Jurkat, Clone E6-1 (cell line): ENCODE results near the gene JAK3.
"Not testable (repeated sequence)": the region's sequence is repeated elsewhere in the genome, so short reads cannot be mapped to it uniquely, and the experiment has no call there.

ENCODE experiments used
- DNase-seq: peaks from one replicate; pipeline ENCODE4 v3.0.0-alpha.2; 2011; ENCODE audit warnings: low read depth, low spot score
- H3K4me3 ChIP-seq: 2 replicates; pipeline ENCODE4 v1.5.1; 2011; ENCODE audit warnings: mild to moderate bottlenecking, low read length, control low read depth, moderate library complexity

JAK3 gene

DNA sequence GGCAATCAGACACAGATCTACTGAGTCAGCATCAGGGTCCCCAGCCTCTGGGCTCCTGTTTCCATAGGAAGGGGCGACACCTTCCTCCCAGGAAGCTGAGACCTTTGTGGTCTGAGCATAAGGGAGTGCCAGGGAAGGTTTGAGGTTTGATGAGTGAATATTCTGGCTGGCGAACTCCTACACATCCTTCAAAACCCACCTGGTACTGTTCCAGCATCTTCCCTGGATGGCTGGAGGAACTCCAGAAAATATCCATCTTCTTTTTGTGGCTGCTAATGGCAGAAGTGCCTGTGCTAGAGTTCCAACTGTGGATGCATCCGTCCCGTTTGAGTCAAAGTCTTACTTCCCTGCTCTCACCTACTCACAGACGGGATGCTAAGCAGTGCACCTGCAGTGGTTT is 35.7 kb downstream of the JAK3 start:
- DNase-seq, result no peak

DNA sequence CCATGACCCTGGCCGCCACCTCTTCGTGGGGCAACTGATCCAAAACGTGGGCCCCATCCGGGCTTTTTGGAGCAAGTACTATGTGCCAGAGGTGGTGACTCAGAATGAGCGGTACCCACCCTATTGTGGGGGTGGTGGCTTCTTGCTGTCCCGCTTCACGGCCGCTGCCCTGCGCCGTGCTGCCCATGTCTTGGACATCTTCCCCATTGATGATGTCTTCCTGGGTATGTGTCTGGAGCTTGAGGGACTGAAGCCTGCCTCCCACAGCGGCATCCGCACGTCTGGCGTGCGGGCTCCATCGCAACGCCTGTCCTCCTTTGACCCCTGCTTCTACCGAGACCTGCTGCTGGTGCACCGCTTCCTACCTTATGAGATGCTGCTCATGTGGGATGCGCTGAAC is 36.1 kb downstream of the JAK3 start:
- no peak for DNase-seq
- no peak overlapping the region for H3K4me3 ChIP-seq

More for the DNA sequence above, 35.7 kb downstream of the JAK3 start:
- no peak overlapping the region for H3K4me3 ChIP-seq

DNA sequence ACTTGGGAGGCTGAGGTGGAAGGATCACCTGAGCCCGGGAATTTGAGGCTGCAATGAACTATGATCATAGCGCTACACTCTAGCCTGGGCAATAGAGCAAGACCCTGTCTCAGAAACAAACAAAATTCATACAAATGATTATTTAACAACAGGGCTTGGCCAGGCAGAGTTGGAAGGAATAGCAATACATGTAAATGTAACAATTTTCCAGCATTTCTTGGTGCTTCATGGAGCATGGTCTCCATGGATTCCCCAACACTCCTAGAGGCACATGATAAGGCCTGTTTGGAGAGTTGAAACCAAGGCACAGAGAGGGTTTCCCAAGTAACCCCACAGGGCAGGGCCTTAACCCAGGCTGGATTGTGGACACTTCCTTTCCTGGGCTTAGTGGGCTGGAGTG is 36.7 kb downstream of the JAK3 start:
- DNase-seq, result no peak
- no peak overlapping the region for H3K4me3 ChIP-seq

DNA sequence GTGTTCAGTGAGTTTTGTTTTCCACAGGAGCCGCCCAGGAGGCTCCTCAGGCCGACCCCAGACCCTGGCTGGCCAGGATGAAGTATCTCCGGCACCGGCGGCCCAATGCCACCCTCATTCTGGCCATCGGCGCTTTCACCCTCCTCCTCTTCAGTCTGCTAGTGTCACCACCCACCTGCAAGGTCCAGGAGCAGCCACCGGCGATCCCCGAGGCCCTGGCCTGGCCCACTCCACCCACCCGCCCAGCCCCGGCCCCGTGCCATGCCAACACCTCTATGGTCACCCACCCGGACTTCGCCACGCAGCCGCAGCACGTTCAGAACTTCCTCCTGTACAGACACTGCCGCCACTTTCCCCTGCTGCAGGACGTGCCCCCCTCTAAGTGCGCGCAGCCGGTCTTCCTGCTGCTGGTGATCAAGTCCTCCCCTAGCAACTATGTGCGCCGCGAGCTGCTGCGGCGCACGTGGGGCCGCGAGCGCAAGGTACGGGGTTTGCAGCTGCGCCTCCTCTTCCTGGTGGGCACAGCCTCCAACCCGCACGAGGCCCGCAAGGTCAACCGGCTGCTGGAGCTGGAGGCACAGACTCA is 40.0 kb downstream of the JAK3 start:
- H3K4me3 ChIP-seq, result no peak overlapping the region
- DNase-seq, result peak; percentile 39

DNA sequence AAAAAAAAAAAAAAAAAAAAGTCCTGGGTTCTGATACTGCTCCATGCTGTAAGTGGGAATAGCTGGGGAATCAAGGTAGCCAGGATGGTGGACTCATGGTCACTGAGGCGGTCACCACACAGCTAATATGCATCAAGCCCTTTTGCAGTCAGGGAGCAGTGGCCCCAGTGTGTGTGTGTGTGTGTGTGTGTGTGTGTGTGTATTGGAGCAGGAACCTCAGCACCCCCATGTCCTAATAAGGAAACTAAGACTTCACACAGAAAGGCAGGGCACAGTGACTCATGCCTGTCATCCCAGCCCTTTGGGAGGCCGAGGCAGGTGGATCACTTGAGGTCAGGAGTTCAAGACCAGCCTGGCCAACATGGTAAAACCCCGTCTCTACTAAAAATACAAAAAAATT is 40.8 kb downstream of the JAK3 start:
- DNase-seq, result no peak
- H3K4me3 ChIP-seq, result no peak overlapping the region

DNA sequence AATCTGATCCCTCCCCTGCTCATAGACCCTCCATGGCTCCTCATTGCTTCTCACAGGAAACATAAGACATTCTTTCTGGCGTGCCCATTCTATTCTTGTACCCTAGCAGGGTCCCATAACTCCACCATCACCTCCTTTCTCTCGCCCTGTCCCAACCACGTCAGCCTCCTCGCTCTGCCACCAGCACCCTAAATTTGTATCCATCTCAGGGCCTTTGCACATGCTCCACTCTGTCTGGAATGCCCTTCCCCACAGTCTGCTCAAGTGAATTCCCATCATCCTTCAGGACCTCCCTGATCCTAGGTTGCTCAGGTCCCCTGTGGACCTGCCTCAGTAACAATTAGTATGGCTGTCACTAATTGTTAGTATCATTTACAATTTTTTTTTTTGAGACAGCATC is 42.4 kb downstream of the JAK3 start:
- no peak overlapping the region for H3K4me3 ChIP-seq
- DNase-seq, result no peak

DNA sequence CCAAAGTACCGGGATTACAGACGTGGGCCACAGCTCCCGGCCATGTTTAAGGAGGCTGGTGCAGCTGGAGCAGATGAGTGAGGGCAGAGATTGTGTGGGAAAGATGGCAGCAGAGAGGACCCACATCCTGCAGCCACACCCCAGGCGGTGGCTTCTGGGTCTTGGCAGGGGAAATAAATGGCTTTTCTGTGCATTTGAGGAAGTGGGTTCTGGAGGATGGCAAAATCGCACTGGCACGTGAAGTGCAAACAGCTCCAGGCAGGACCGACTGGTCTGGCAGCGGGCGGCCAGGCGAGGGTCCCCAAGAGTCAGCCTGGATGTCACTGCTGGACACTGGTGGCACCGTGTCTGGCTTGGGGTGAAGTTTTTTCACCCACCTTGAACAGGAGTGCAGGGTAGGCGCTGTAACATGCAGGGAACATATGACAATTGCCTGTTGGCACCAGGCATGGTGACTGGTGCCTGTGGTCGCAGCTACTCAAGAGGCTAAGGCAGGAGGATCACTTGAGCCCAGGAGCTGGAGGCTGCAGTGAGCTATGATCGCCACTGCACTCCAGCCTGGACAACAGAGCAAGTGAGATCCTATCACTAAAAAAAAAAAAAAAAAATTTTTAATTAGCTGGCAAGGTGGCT is 44.4 kb downstream of the JAK3 start:
- H3K4me3 ChIP-seq, result peak overlapping the region; percentile 16
- peak; percentile 89 for DNase-seq

DNA sequence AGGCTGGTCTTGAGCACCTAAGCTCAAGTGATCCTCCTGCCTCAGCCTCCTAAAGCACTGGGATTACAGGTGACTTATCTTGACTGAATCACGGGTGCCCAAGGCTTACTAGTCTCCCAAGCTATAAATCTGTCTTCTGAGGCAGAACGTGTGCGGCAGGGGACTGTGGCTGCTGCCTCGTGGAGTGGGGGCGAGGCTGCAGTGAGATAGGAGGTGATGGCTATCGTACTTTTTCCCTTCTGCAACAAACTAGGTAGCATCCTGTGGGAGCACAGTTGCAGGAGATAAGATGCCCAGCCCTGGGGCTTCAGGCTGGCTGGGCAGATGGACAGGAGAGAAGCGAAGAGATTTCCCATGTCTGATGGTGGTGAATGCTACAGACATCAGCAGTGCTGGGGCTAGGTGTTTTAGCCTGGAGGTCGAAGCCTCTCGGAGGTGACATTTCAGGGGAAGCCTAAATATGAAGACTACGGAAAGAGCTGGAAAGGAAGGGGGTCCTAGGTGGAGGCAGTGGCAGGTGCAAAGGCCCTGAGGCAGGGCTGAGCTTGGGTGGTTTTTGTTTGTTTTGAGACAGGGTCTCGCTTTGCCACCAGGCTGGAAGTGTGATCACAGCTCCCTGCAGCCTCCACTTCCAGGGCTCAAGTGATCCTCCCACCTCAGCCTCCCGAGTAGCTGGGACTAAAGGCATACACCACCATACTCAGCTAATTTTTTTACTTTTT is 45.5 kb downstream of the JAK3 start:
- DNase-seq, result no peak
- H3K4me3 ChIP-seq, result no peak overlapping the region

DNA sequence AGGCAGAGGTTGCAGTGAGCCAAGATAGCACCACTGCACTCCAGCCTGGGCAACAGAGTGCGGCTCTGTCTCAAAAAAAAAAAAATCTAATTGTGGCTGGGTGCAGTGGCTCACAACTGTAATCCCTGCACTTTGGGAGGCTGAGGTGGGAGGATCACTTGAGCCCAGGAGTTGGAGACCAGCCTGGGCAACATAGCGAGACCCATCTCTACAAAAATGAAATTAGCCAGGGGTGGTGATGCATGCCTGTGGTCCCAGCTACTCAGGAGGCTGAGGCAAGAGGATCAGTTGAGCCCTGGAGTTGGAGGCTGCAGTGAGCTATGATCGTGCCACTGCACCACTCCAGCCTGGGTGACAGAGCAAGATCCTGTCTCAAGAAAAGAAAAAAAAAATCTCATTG is 49.2 kb downstream of the JAK3 start:
- not testable (repeated sequence) for H3K4me3 ChIP-seq, DNase-seq

DNA sequence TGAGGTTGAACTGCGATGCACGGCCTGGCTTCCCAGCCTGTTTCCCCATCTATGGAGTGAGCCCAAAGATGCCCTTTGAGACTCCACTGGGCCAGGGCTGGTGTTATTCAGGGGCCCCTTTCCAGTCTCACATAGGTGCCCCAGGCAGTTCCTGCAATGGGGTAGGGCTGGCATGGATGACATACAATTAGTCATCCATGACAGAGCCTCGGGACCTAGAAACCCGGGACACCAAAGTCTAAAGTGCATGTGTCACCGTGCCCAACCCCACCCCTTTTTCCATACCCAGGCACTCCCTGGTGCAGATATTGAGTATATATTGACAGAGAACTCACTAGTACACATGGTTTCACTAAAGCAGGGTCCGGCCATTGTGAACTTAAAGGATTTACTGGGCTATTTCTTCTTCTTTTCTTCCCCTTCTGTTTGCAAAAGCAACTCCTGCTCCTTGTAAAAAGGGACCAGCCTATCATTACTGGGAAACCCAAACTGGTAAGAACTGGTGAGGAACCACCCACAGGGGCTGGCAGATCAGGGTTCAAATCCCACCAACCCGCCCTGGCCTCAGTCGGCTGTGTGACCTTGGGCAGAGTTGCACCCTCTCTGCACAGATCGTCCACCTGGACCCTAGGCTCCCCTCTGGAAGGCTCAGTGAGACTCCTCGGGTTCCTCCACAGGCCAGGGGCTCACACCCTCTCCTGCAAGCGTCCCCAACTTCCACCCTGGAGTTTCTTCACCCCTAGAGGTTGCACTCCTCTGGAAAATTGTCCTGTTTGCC is 50.2 kb downstream of the JAK3 start:
- no peak for DNase-seq
- no peak overlapping the region for H3K4me3 ChIP-seq

DNA sequence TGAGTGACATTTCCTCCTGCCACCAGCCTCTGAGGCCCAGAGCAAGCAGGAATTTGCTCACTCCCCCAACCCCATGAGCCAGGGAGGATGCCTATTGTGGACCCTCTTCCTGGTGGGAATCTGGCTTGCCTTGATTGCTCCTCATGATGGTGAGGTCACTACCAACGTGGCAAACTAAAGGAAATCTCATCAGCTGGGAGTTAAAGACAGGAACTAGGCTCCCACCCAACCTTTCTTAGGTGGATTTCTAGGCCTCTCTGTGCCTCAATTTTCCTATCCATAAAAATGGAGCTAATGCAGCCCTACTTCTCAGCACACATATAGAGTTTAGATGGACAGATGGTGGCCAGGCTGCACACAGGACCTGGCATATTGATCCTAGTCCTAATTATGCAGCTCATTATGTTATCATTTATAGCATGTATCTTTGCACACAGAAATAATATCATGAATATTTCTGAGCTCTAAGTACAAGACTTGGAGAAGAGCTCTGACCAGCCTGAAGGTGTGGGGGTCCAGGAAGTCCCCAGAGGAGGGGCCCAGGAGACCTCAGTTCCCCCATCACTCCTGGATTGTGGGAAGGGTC is 50.9 kb downstream of the JAK3 start:
- DNase-seq, result no peak
- H3K4me3 ChIP-seq, result no peak overlapping the region

DNA sequence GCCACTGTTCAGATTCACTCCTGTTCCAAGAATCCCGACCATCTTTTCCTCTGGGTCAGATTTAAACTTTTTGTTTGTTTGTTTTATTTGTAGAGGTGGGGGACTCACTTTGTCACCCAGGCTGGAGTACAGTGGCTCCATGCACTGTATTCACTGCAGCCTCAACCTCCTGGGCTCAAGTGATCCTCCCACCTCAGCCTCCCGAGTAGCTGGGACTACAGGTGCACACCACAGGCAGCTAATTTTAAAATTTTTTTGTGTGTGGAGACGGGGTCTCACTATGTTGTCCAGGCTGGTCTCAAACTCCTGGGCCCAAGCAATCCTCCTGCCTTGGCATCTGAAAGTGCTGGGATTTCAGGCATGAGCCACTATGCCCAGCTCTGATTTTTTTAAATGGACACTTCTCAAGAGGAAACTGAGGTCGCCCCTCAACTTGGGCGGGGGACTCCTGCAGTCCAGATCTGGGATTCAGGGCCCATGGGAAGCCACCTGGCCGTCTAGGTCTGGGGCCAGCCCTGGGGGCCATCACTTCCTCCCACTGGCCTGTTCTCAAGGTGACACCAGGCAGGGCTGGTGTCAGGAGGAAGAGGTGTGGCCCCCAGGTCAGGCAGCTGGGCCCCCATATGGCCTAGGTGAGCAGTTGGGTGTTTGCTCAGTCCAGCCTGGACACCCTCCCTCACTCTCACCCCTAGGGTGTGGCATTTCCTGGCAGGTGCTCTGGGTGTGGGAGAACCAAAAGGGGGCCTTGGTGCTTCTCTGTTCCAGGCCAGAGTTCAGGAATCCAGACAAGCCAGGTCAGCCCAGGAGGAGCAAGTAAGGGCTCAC is 51.6 kb downstream of the JAK3 start:
- H3K4me3 ChIP-seq, result no peak overlapping the region
- DNase-seq, result no peak

DNA sequence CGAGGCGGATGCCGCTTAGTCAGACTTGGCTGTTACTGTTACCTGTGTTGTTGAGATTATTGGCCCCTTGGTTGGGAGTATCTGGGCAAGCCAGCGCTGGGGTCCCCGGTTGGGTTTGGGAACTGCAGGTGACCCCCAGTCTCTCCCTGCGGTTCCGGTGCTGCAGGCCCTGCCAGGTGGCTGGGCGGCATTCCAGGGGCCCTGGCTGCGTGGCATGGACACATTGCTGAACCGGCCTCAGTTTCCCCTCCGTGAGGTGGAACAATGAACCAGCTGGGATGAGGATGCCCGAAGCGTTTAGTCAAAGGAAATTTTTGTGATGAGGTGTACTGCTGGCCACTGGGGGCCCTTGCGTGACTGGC is 52.3 kb downstream of the JAK3 start:
- H3K4me3 ChIP-seq, result no peak overlapping the region
- no peak for DNase-seq

DNA sequence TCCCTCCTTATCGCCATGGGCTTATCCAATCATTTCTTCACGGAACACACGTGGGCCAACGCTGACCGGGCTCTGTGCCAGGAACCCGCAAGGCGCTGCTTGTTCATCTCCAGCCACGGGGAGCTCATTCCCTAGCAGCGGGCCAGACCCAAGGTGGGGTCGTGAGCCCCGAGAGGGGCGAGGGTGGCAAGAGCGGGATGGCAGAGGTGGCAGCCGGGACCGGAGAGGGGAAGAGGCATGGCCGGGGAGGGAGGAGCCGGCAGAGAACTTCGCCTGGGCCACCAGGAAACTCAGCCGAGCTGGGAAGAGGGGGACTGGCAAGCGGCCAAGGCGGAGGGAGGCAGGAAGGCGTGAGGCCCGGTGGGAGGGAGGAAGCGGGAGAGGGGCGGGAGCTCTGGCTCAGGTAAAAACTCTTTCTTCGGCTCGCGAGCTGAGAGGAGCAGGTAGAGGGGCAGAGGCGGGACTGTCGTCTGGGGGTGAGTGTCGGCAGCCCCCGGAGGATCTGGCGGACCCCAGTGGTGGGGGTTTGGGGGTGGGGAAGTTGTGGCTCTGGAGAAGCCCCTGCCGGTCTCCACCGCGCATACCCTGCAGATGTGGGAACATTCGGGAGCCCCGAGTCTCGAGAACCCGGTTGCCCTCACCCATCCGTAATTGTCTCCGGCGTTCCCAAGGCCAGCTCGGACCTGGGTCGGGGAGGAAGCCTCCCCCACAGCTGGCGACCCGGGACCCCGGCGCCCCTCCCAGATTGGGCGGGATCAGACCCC is 52.9 kb downstream of the JAK3 start, which contains the start of gene B3GNT3:
Gene B3GNT3 (plus strand): TSS at position 408 of the 764 bp plus-strand sequence. CDS start 12,670 bp downstream, outside the sequence.
- no peak within 1 kb of the TSS for H3K4me3 ChIP-seq
- DNase-seq, result no peak

DNA sequence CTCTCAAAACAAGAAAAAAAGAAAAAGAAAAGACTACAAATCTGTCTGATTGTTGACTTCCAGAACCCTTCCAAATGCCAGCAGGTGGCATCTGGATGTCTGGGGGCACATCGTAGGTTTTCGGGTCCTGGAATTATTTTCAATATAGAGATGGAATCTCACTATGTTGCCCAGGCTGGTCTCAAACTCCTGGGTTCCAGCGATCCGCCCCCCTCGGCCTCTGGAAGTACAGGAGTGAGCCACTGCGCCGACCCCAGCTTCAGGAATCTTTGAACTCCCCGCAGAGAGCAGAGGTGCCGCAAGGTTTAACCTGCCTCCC is 53.4 kb downstream of the JAK3 start:
- no peak overlapping the region for H3K4me3 ChIP-seq
- DNase-seq, result no peak

DNA sequence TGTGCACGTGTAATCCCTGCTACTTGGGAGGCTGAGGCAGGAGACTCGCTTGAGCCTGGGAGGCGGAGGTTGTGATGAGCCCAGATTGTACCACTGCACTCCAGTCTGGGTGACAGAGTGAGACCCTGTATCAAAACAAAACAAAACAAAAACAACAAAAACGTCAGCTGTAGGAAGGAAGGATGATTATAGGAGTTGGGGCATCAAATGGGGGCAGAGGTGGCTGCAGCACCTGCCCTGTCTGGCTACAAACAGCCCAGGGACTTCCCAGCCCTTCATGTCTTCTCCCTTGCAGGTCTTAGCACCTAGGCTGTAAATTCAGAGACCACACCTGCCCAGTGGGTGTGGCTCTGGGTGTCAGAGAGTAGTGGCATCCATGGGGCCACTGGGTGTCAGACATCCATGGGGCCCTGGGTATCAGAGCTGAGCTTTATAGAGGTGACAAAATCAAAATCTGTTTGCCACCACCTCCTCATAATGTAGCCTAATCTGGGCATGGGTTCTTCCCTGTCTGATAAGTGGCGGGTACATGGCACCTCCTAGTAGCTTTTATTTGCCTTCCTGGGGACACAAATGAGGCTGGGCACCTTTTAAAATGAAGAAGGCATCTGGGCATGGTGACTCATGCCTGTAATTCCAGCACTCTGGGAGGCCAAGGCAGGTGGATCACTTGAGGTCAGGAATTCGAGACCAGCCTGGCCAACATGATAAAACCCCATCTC is 57.6 kb downstream of the JAK3 start:
- no peak overlapping the region for H3K4me3 ChIP-seq
- no peak for DNase-seq

DNA sequence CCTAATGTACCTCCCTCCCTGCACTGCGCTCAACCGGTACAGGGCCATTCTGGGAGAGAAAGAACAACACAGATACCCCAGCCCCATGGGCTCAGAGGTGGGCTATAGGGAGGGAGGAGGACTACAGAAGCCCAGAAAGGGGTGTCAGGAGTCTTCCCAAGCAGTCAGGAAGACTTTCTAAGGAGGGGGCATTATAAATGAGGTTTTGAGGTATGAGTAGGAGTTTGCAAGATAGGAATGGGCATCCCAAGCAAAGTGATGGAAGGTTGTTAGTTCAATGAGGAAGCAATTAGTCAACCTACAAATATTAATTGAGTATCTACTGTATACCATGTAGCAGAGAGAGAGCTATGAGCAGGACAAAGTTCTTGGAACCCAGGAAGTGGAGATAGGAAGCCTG is 59.1 kb downstream of the JAK3 start:
- no peak overlapping the region for H3K4me3 ChIP-seq

More for the DNA sequence above, 59.1 kb downstream of the JAK3 start:
- no peak for DNase-seq
